Bronchial epithelial cell (primary cell): ENCODE data around the gene TGIF2. TPM values are rescaled to one million over a fixed set of nuclear protein-coding genes. Genes with fewer than 3 reads are reported as not detected.
A peak's percentile ranks its signal among the peaks of the same experiment; 100 is the strongest.
"Not testable (repeated sequence)": the region's sequence is repeated elsewhere in the genome, so short reads cannot be mapped to it uniquely, and the experiment has no call there.

Experiments used
- DNase-seq: peaks from one replicate; pipeline ENCODE4 v3.0.0-alpha.2; 2010; ENCODE audit warnings: low read depth
- FAIRE-seq: peaks from 2 replicates; lab custom pipeline; 2011; peaks lifted over from hg19 to GRCh38; lab: Jason Lieb, UNC
- H3K27me3 ChIP-seq: 2 replicates; pipeline ENCODE4 v1.5.1; 2011; ENCODE audit warnings: low read length; ENCODE audit not compliant: control insufficient read depth, insufficient read depth
- H3K36me3 ChIP-seq: 2 replicates; pipeline ENCODE4 v1.5.1; 2011; ENCODE audit warnings: low read length; ENCODE audit not compliant: control insufficient read depth, insufficient read depth
- H3K4me3 ChIP-seq: 2 replicates; pipeline ENCODE4 v1.5.1; 2011; ENCODE audit warnings: mild to moderate bottlenecking, low read depth, low read length, control low read depth
- total RNA-seq: library from RNA; depleted of rRNA; stranded (reverse); fragments of >200 nt; gene quantifications from 2 replicates; pipeline ENCODE4 v1.2.1, GENCODE V29; 2014
- TF ChIP-seq, protein P1 (sequence below): IDR thresholded peaks from 2 replicates; pipeline ENCODE4 v1.5.1; 2011; ENCODE audit warnings: mild to moderate bottlenecking, moderate library complexity, low read length, control low read depth, inconsistent platforms; ENCODE audit not compliant: insufficient read depth, severe bottlenecking

Gene TGIF2
- total RNA-seq, 1 donor from 2014 or later: 8.2 TPM

DNA sequence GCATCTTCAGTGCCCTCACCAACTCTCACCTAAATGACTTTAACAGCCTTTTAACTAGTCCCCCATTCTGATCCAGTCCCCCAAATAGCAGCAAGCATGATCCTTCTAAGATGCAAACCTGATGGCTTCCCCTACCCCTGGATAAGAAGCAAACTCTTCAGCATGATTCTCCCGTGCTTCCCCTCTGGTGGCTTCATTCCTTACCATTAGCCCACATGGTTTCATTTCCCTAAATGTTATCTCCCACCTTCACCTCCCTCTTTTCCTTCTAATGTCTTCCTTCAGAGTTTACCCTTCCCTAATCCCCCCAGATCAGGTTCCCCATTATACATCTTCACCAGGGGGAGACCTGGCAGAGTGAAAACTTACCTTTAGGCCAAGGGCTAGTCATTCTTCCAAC lies 28.1 kb downstream of the TGIF2 start:
- Histone ChIP-seq H3K4me3 (no peak overlapping the region), H3K36me3 (no peaks in the 10 kb centered on the region), H3K27me3 (no peaks in the 10 kb centered on the region)
- TF ChIP-seq, protein P1, sequence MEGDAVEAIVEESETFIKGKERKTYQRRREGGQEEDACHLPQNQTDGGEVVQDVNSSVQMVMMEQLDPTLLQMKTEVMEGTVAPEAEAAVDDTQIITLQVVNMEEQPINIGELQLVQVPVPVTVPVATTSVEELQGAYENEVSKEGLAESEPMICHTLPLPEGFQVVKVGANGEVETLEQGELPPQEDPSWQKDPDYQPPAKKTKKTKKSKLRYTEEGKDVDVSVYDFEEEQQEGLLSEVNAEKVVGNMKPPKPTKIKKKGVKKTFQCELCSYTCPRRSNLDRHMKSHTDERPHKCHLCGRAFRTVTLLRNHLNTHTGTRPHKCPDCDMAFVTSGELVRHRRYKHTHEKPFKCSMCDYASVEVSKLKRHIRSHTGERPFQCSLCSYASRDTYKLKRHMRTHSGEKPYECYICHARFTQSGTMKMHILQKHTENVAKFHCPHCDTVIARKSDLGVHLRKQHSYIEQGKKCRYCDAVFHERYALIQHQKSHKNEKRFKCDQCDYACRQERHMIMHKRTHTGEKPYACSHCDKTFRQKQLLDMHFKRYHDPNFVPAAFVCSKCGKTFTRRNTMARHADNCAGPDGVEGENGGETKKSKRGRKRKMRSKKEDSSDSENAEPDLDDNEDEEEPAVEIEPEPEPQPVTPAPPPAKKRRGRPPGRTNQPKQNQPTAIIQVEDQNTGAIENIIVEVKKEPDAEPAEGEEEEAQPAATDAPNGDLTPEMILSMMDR: no peak
- FAIRE-seq (no peak), DNase-seq (no peak)

DNA sequence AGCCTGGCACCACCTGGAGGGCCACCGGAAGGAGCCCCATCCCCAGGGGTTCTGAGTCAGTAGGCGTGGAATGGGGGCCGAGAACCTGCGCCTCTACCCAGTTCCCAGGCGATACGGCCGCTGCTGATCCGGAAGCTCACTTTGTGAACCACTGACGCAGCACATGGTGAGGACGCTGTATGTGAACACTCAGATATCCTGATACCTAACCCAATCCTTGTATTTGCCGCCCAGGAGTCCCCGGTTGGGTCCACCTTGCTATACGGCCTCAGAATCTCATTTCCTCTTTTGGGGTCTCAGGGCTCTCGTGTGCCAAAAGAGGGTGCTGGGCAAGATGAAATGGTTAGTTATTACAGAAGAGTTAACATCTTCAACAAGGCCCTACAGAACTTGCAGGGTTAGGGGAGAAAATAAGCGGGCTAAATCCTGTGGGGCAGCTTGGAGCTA lies 31.6 kb downstream of the TGIF2 start:
- Histone ChIP-seq H3K36me3 (peaks cover 11% of the 10 kb centered on the region), H3K4me3 (peak overlapping the region; percentile 20), H3K27me3 (no peaks in the 10 kb centered on the region)
- FAIRE-seq (no peak), DNase-seq (no peak)
- TF ChIP-seq, protein P1: no peak

DNA sequence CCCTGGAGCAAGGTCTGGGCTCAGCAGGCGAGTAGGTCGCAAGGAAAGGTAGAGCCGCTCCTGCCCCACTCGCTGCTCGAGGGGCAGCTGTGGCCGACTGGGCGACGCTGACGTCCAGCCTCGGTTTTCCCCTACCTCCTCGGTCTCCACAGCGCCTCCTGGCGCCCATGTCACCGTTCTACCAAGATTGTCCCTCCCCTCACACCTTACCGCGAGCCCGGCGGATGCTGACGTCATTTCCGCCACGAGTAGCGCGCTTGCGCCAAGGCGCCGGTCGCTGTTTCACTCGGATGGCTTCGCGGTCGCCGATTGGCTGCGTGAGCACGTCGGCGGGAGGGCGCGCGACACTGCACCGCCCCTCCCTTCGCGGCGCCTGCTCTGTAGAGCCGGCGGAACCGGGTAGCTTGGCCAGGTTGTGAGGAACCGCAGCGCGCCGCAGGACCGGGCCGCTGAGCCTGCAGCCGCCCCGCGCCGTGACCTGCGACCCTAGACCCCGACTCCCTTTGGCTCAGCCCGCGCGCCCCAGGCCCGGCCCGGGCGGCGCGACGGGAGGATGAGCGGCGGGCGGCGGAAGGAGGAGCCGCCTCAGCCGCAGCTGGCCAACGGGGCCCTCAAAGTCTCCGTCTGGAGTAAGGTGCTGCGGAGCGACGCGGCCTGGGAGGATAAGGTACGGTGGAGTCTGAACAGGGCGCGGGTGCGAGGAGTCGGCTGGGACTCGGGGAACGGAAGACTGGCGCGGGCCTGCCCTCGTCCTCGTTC lies 32.2 kb downstream of the TGIF2 start, which contains the start of gene RAB5IF:
TSS of gene RAB5IF (plus strand) at position 381 of the 759 bp plus-strand sequence. CDS start at position 554, 173 bp downstream.
- H3K36me3 ChIP-seq: peaks cover 11% of the 10 kb centered on the region
- peak within 1 kb of the TSS; percentile 97 for H3K4me3 ChIP-seq
- FAIRE-seq (peak; percentile 28), DNase-seq (peak; percentile 95)
- H3K27me3 ChIP-seq: no peaks in the 10 kb centered on the region
- TF ChIP-seq, protein P1: peak; percentile 97

DNA sequence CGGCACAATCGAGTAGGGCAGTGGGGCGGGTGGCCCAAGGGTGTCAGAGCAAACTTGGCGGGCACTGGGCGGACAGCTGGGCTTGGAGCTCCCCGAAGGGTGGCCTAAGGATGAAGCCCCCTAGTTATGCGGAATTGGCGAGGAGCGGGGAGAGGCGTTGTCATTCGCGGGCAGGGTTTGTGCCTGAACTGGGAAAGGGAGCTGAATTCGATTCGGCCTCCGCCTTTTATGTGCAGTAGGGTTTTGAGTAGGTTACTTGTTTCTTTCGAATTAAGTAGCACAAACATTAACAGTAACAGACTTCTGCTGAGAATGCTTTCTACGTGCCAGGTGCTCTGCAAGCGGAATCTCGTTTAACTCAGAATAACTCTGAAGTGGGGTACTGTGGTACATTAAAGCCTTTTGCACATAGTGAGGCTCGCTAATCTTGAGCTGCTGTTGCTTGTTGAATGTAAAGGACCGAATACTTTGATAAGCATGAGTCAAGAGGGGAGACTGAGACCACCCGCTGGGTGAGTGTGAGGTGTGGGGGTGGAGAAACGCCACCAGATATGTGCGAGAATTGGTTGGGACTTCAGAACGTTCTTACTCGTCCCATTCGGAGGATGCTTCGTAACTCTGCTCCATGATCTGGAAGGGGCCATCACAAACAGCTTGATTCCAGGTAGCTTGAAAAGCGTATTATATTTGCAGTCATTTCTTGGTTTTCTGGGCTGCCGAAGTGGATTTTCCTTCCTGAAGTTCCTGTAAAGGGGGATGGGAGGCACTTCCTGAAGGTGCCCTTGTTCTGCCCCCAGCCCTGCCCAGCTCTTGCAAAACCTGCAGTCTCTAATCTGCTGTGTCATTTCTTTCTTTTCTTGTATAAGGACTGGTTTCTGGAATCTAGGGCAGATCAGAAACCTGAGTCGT lies 33.0 kb downstream of the TGIF2 start:
- FAIRE-seq (no peak), DNase-seq (peak; percentile 41)
- peak overlapping the region; percentile 97 for H3K4me3 ChIP-seq

DNA sequence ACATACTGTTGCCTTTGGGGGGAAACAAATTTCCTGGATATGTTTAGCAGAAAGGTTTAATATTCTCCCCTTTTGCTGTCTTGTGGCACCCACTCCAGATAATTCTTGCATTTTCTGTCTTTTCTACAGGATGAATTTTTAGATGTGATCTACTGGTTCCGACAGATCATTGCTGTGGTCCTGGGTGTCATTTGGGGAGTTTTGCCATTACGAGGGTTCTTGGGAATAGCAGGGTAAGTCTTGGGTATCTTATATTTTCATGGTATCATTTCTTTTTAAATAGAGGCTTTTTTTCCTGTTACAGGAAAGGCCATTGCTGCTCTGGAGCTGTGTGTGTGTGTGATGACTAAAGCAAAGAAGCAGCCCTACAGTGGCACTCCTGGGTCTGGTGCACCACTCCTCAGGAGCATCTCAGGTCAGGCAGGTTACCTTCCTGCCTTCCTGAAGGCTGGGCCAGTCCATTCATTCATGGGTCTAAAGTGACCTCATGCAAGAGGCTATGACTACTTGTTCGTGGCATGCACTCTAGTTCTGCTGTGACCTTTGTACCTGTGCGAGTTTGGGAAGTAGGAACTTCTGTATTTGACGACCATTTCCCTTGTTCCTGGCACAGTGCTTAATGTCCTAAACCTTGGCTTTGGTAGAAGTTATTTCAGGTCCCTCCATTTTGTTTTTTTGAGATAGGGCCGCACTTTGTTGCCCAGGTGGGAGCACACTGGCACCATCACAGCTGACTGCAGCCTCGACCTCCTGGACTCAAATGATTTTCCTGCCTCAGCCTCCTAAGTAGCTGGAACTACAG lies 34.4 kb downstream of the TGIF2 start:
- no peak for FAIRE-seq
- TF ChIP-seq, protein P1: no peak
- Histone ChIP-seq H3K4me3 (no peak overlapping the region), H3K36me3 (peaks cover 17% of the 10 kb centered on the region), H3K27me3 (no peaks in the 10 kb centered on the region)
- DNase-seq: peak; percentile 35

More for the DNA sequence above, 33.0 kb downstream of the TGIF2 start:
- Histone ChIP-seq H3K36me3 (peaks cover 11% of the 10 kb centered on the region), H3K27me3 (no peaks in the 10 kb centered on the region)
- TF ChIP-seq, protein P1: no peak

DNA sequence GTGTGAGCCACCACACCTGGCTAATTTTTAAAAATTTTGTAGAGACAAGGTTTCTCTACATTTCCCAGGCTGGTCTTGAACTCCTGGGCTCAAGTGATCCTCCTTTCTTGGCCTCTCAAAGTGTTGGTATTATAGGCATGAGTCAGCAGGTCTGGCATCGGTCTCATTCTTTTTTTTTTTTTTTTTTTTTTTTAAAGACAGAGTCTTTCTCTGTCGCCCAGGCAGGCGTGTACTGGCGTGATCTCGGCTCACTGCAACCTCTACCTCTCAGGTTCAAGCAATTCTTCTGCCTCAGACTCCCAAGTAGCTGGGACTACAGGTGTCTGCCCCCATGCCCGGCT lies 35.0 kb downstream of the TGIF2 start:
- not testable (repeated sequence) for FAIRE-seq, H3K27me3 ChIP-seq, H3K4me3 ChIP-seq
- peak; percentile 13 for DNase-seq
- peaks cover 17% of the 10 kb centered on the region for H3K36me3 ChIP-seq
